Mucosa of descending colon (tissue), 3 donors: ENCODE measurements around the gene CAPZA1. TPM values are rescaled to one million over a fixed set of nuclear protein-coding genes. Genes with fewer than 3 reads are reported as not detected.
"Not testable (repeated sequence)": the region's sequence is repeated elsewhere in the genome, so short reads cannot be mapped to it uniquely, and the experiment has no call there.

ENCODE experiments used
- ATAC-seq: fragments of 200-7000 bp; cut with Tn5 transposase; one replicate; pipeline ENCODE4 v1.9.1; 2020; ENCODE audit warnings: mild to moderate bottlenecking, moderate library complexity
- DNase-seq, 3 donors: peaks; one replicate each; pipeline ENCODE4 v3.0.0-alpha.2; 2020
- H3K36me3 ChIP-seq: fragments of 200-600 bp; one replicate; pipeline ENCODE4 v1.8.0; 2021; ENCODE audit warnings: low read depth, mild to moderate bottlenecking
- H3K4me1 ChIP-seq: fragments of 200-600 bp; one replicate; pipeline ENCODE4 v1.8.0; 2021; ENCODE audit warnings: low read depth, mild to moderate bottlenecking
- H3K4me3 ChIP-seq: fragments of 200-600 bp; one replicate; pipeline ENCODE4 v1.8.0; 2021; ENCODE audit warnings: mild to moderate bottlenecking
- H3K9me3 ChIP-seq: fragments of 200-600 bp; one replicate; pipeline ENCODE4 v1.8.0; 2021; ENCODE audit warnings: mild to moderate bottlenecking
- CTCF ChIP-seq: fragments of 200-600 bp; IDR thresholded peaks from one replicate; pipeline ENCODE4 v1.8.0; 2022; ENCODE audit warnings: antibody characterized with exemption, mild to moderate bottlenecking
- intact Hi-C, 2 donors: fragments of 100-400 bp; cut with DNase I in 1 of 2; cut with micrococcal nuclease in 1 of 2; formaldehyde crosslinking; loops; one replicate each; pipeline versions ENCODE4 v1.11.0 to v1.11.1; 2022; cut with DNase I, micrococcal nuclease
- total RNA-seq, 3 donors: library from RNA; stranded (reverse); fragmentation: NEBNext Ultra II Directional in 2 of 3; extraction: Animal tissue kit (Norgen Biotek cat#: 25700) in 2 of 3; gene quantifications; one replicate each; pipeline versions ENCODE4 v1.2.1 to v1.2.4, GENCODE V29; 2021 to 2023
- donor health status: DM: no; HTN: no; CAD: no; lungs with moderate emphysema.
- donor health status: DM: no; HTN: no; CAD: no.
- donor health status: DM: no; HTN: yes; CAD: no.

Gene CAPZA1
- total RNA-seq, 3 donors from 2014 or later, result 106 to 175 (median 156) TPM

DNA sequence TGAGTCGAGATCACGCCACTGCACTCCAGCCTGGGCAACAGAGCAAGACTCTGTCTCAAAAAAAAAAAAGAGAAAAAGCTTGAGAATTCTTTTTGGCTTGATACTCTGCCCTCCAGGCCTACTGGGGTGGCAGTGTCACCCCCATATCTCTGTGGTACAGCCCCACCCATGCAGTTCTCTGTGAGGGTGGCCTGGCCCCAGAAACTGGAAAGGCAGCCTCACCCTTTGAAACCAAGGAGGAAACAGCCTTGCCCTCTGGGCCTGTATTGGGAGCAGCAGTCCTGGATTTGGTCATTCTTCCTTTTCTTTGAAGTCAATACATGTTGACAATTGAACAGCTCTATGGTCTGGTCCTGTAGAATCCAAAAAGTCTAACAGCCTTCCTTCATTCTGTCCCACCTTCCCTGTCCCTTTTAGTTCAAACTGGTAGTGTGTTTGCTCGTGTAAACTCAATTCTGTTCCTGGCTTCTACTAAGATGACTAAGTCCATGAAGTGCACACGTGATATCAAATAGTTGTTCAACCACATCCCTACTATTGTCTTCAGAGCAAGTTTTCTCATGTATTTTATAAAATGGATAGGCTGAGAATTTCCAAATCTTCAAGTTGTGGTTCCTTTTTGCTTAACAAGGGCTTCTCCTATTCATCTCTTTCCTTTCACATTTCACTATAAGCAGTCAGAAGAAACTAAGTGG lies 13.9 kb upstream of the CAPZA1 start:
- H3K9me3 ChIP-seq, result no peaks in the 10 kb centered on the region
- no peaks in the 10 kb centered on the region for H3K36me3 ChIP-seq
- ATAC-seq, result no peak
- DNase-seq, result no peak
- no peaks in the 10 kb centered on the region for H3K4me1 ChIP-seq
- intact Hi-C loops, result no loop called here
- TF ChIP-seq CTCF, result no peak
- no peak overlapping the region for H3K4me3 ChIP-seq

- Histone ChIP-seq H3K4me3 (no peak overlapping the region), H3K9me3 (no peaks in the 10 kb centered on the region), H3K36me3 (no peaks in the 10 kb centered on the region), H3K4me1 (no peaks in the 10 kb centered on the region)
- ATAC-seq (no peak), DNase-seq (peak in 1 of 3 donors; percentile 43)
- intact Hi-C loops, result loop anchor here in 1 of 2 donors (10.0 kb wide), 2 partner anchors 110 to 220 kb away; partner anchors contain the start of genes CTTNBP2NL and WNT2B
- peak; percentile 40 for TF ChIP-seq CTCF
Measured at GRCh38 chr1:112614460-112615065, 5.1 kb upstream of the CAPZA1 start.

GRCh38 chr1:112618114-112618720 lies 1.4 kb upstream of the CAPZA1 start:
- Histone ChIP-seq H3K4me1 (peaks cover 20% of the 10 kb centered on the region), H3K36me3 (no peaks in the 10 kb centered on the region), H3K9me3 (no peaks in the 10 kb centered on the region), H3K4me3 (peak overlapping the region; percentile 87)
- ATAC-seq (peak; percentile 26), DNase-seq (peak in 1 of 3 donors; percentile 45)
- TF ChIP-seq CTCF, result no peak
- intact Hi-C loops, result loop anchor here in 1 of 2 donors (10.0 kb wide), 2 partner anchors 113 to 223 kb away; partner anchors contain the start of genes CTTNBP2NL and WNT2B

- peak within 1 kb of the TSS; percentile 87 for H3K4me3 ChIP-seq
- intact Hi-C loops, result loop anchor here in 1 of 2 donors (10.0 kb wide), 2 partner anchors 114 to 224 kb away; partner anchors contain the start of genes CTTNBP2NL and WNT2B
- TF ChIP-seq CTCF, result no peak
- DNase-seq (peak; percentile 80 to 84 (median 80)), ATAC-seq (peak; percentile 78)
- H3K4me1 ChIP-seq, result peaks cover 20% of the 10 kb centered on the region
- no peaks in the 10 kb centered on the region for H3K36me3 ChIP-seq
- no peaks in the 10 kb centered on the region for H3K9me3 ChIP-seq
Measured at GRCh38 chr1:112618721-112619517, 713 bp upstream of the CAPZA1 start, which contains the start of gene ST7L. ST7L (minus strand) TSS chr1:112619141; CDS start chr1:112619113, 28 bp downstream.

- intact Hi-C loops, result no loop called here
- Histone ChIP-seq H3K9me3 (no peaks in the 10 kb centered on the region), H3K4me3 (peak overlapping the region; percentile 87), H3K36me3 (no peaks in the 10 kb centered on the region), H3K4me1 (peaks cover 20% of the 10 kb centered on the region)
- no peak for TF ChIP-seq CTCF
- ATAC-seq (no peak), DNase-seq (no peak)
Measured at GRCh38 chr1:112620377-112620695, 704 bp downstream of the CAPZA1 start.

- H3K4me3 ChIP-seq, H3K9me3 ChIP-seq, H3K36me3 ChIP-seq, DNase-seq, intact Hi-C loops, ATAC-seq: not testable (repeated sequence)
- peaks cover 26% of the 10 kb centered on the region for H3K4me1 ChIP-seq
Measured at GRCh38 chr1:112624493-112624892, 4.9 kb downstream of the CAPZA1 start.
